GM10847 (cell line): ENCODE results near the gene KCNJ9.

Experiments
- POLR2A ChIP-seq: IDR thresholded peaks from 2 replicates; pipeline ENCODE4 v1.6.1; 2011; ENCODE audit not compliant: insufficient read length; ENCODE audit errors: extremely low read depth

KCNJ9 gene

DNA sequence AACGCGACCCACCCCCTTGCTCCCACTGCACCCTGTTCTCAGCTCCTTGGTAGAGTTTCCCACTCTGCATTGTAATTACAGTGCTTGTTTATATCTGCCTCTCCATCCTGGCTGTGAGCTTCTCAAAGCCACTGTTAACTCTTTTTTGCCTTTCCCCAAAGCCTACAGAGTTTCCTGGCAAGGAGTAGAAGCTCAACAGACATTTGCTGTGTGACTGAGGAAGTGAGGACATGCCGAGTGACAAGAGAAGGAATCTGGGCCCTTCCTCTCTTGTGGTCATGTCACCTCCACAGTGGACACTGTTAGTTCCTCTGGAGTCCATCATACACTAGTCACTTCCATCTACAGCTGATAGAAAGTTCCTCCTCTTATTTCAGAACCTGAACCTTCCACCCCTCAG, 23.1 kb downstream of the KCNJ9 start:
- TF ChIP-seq POLR2A: no peak

DNA sequence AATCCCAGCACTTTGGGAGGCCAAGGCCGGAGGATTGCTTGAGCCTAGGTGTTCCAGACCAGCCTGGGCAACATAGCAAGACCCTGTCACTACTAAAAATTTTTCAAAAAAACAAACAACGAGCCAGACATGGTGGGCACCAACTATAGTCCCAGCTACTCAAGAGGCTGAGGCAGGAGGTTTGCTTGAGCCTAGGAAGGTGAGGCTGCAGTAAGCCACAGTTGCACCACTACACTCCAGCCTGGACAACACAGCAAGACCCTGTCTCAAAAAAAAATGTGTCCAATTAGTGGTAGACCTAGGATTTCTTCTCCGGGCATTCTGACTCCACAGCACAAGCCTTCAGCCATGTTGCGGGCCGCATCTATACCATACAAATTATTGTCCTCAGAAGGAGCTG, 23.8 kb downstream of the KCNJ9 start:
- no peak for TF ChIP-seq POLR2A

DNA sequence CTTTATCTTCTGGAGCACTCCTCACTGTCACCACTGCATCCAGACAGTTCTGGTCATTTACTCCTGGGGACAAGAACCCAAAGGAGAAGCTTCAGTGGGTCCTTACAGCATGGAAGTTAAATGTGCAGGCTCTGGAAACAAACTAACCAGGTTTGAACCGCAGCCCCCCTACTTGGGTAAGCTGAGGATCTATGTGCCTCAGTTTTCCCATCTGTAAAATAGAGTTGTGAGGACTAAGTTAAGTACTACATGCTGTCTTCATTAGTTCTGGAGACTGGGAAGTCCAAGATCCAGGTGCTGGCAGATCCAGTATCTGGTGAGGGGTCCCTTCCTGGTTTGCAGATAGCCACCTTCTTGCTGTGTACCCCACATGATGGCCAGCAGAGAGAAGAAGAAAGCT, 26.2 kb downstream of the KCNJ9 start:
- TF ChIP-seq POLR2A: no peak

DNA sequence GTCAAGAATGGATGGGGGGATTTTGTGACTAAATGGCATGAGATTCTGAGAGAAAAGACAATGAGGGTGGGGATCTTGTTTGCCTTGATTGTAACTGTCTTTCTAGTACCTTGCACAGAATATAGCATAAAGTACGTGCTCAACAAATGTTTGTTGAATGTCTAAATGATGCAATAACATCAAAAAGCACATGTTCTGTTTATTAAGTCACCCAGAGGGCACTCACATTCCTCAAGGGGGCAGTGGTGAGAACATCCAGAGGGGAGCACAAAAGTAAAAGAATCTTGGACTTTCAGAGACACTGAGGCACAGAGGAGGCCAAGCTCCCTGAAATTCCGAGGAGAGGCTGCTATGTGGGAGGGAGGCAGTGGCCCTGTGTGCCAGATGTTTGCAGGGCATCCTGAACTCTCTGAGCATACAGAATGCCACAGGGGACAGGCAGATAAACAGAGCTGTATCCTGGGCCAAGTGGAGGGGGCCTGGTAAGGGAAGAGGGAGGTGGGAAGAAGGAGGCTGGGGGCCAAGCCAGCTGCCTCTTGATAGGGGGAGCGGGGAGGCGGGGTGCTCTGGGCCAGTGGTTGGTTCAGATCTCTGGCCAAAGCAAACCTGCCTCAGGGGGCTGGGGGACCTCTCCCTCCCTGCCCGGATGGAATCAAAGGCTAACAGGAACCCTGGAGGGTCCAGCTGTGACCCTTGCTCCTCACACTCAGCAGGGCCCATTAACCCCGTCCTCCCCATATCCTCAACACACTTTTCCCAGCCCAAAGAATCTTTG, 27.7 kb downstream of the KCNJ9 start:
- TF ChIP-seq POLR2A: no peak

DNA sequence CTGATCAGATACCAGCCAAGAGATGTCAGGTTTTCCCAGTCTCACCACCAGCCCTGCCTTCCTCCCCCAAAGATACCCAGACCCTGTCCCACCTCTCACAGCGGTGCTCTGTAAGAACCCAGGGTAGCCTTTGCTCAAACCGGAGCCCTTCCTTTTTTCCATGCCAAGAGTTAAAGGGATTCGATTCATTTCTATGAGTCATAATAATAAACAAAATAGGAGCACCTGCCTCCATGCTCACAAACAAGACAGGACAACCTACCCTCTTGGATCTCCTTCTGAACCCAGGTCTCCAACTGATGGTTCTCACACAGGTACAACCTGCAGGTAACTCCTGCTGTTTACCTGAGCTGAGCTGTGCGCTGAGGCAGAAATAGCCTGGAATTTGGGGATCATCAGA, 28.3 kb downstream of the KCNJ9 start:
- TF ChIP-seq POLR2A: no peak

DNA sequence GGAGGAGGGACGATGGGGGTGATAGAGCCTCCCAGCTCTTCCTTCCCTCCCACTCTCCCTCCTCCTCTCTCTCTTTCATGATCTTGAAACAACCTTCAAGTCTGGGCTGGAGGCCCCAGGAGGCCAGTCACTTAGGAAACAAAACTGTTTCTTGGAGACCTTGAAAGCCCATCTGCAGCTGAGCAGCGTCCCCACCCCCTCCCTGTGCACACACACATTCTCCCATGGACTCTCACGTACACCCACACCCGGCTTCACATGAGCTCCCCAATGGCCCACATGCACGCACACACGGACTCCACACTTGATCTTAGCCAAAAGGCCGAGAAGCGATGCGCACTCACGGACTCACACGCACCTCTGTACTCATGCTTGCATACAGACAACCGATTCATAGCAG, 31.0 kb downstream of the KCNJ9 start:
- no peak for TF ChIP-seq POLR2A

DNA sequence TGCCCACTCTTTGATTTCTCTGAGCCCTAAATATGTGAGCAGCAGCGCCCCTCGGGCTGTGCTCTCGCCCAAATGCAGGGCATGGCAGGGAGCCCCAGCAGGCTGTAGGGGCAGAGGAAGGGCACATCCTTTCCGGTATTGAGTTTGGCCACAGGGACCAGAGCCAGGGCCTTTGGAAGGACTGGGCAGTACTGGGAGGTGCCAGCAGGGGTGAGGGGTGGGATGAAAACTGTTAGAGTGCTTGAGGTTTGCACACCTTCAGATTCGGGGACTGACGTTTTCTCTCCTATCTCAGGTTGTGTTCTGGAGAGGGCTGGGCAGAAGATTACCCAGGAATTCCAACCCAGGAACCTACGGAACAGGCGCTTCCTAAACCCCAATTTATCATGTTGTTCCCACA, 32.1 kb downstream of the KCNJ9 start:
- TF ChIP-seq POLR2A: no peak

DNA sequence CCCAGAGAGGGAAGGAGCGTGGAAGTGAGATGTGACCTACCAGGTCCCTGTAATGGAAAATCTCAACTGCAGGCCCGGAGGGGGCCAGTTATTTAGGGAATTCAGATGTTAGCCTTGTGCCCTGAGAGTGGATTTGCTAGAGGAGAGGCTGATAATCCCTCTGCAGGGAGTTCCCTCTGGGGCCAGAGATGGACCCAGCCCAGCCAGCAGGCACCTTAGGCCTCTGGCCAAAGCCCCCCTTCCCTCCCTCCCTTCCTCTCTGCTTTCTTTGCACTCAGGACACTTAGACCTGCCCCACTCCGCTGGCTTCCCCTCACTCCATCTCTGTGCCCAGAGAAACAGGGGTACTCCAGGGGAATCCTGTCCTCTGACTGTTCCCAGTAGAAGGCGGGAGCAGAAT, 32.7 kb downstream of the KCNJ9 start:
- no peak for TF ChIP-seq POLR2A

DNA sequence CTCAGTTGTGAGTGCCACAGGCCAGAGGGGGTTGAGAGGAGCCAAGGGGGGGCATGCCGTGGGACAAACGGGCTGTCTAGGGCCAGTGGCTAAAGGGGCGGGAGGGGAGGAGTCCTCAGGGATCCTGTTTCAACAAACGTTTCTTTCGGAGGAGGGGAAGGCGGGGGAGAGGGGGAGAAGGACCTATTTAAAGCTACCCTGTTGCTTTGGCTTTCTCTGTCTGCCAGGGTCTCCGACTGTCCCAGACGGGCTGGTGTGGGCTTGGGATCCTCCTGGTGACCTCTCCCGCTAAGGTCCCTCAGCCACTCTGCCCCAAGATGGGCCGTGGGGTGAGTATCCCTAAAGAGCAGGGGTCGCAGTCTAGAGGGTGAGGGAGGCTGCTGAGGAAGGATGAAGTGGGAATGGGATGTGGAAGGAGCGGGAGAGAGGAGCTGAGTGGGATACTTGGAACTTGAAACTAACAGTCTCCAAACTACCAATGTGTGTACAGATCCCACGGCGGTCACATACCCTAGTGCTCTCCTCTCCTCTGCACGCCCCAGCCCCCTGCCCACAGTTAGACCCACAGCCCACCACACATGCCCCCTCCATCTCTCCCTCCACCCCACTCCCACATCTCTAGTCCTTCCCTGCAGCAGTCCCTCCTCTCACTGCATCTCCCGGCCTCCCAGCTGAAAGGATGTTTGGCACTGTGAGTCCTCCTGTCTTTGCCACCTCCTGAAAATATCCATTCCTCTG, 34.4 kb downstream of the KCNJ9 start, which contains the start of gene ATP1A2:
TSS of gene ATP1A2 (plus strand) at position 215 of the 738 bp plus-strand sequence. CDS start at position 318, 103 bp downstream.
- no peak for TF ChIP-seq POLR2A

DNA sequence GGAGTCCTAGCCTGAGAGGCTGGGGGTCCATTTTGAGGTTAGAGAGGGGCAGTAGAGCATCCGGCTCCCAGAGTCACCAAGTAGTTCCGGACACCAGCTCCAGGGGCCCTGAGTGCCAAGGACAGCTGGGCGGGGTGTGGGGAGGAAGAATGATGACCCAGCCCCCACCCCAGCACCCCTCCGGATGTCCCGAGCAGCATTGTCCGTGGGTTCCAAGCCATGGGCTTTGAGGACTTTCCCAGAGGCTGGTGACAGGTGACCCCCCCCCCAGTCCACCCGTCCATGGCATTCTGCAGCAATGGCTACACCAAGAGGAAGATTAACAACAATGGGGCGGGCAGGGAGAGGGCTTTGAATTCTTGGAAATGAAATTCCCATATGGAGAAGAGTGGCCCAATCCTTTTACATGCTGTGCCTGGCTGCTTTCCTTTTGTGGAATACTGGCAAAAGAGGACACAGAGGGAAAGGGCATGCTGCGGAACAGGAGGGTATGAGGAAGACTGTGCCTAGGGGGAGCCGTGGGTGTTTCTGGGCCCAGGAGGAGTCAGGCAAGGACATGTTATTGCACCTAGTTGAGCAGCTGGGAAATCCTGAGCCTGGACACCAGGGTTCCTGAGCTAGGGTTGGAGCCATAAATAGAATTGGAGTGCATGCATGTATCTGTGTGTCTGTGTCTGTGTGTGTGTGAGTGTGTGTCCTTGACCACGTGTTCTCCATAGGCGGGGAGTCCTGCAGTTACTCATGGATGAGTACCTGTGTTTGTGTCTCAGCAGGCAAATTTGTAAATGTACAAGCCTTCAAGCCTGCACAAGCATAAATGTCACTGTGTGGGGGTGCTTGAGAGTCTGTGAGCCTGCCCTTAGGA, 35.2 kb downstream of the KCNJ9 start:
- TF ChIP-seq POLR2A: no peak

DNA sequence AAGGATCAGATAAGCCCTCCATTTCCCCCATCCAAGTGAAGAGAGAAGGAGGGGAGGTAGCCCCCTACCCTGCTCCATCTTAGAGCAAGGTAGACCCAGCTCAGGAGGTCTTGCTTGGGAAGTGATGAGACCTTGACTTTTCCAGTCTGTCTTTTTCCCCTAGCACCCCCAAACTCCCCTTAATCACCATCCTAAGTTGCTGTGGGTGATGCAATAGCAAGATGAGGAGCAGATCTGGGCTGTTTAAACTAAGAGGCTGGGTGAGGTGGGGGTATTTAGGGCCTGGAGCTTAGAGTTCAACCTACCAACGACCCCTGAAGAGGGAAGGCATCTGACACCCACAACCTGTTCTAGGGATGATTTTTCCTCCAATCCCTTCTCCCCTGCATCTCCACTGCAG, 36.0 kb downstream of the KCNJ9 start:
- TF ChIP-seq POLR2A: no peak

DNA sequence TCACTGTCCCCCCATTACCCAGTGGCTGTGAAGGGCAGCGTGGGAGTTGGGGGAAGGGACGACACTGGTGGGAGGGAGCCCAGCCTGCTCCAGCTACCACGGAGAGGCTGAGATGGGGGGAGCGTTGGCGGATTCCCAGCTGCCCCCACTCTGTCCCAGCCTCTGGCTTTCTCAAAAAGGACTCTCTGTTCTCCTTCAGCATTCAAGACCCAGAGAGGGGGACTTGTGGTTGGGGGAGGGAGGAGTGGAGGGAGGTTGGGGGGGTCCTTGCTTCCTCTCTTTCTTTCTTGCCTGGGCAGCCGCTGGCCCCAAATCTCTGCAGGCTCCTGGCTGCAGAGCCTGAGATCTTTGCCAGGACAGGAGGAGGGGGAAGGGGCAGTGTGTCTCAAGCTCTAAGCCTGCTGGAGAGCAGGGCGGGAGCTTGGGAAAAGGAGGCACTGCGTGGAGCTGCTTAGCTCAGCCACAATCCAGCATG, 36.4 kb downstream of the KCNJ9 start:
- TF ChIP-seq POLR2A: no peak

DNA sequence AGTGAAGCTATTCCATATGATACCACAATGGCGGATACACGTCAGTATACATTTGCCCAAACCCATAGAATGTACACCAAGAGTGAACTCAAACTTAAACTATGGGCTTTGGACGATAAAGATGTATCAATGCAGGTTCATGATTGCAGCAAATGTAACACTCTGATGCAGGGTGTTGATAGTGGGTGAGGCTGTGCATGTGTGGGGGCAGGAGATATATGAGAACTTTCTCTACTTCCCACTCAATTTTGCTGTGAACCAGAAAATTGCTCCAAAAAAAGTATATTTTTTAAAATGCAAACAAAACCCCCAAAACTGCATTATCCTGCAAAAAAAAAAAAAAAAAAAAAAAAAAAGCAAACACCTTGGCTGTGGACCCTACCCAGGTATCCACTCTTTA, 37.6 kb downstream of the KCNJ9 start:
- no peak for TF ChIP-seq POLR2A

DNA sequence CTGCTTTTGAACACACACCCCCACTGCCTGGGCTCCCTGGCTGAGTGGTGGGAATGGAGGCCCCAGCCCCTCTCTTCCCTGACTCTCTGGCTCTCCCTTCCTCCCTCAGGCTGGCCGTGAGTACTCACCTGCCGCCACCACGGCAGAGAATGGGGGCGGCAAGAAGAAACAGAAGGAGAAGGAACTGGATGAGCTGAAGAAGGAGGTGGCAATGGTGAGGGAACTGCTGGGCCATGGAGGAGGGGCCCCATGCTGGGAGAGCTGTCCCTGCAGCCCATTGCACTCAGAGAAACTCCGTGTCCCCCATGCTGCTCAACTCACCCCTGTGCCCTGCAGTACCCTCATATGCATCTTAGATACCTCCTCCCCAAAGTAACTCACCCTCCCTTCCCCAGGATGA, 39.5 kb downstream of the KCNJ9 start:
- no peak for TF ChIP-seq POLR2A

DNA sequence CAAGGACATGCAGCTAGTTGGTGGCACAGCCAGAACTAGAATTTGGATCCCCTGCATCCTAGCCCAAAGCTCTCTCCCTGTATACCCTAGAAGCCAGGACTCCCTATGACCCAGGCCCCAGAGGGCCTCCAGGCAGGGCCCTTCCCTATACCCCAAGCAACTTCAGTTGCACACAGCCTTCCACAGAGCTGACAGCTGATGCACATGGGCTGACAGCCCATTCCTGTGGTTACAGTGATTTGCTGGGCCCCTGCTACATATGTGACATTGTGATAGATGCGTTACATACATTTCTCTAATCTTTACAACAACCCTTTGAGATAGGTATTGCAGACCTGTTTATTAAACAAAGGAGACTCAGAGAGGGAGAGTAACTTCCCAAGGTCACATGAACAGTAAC, 40.0 kb downstream of the KCNJ9 start:
- TF ChIP-seq POLR2A: no peak

DNA sequence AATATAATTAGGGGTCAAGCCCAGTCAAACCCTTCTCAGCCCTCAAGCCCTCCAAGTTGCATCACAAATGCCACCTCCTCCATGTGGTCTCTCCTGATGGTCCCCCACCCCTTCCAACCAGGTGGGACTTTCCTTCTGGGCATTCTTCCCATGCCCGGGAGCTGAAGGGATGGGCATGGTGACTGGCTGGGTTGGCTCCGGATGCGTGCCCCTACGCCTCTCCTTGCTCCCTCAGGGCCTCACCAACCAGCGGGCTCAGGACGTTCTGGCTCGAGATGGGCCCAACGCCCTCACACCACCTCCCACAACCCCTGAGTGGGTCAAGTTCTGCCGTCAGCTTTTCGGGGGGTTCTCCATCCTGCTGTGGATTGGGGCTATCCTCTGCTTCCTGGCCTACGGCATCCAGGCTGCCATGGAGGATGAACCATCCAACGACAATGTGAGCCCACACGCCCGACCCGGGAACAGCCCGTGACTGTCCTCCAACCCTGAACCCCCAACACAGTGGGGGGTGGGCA, 41.7 kb downstream of the KCNJ9 start:
- no peak for TF ChIP-seq POLR2A

DNA sequence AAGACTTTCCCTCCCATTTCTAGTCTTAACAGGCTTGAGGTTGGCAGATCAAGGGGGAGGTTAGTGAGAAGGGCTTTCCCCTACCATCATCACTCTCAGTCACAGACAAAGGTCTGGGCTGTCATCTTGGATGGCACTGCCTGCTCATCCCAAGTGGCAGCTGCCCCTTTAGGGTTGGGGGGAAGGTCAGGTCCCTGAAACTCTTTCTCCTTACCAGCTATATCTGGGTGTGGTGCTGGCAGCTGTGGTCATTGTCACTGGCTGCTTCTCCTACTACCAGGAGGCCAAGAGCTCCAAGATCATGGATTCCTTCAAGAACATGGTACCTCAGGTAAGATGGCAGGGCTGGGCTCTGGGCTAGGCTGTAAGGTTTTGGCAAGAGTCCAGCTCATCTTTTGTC, 42.4 kb downstream of the KCNJ9 start:
- no peak for TF ChIP-seq POLR2A
